Activated naive CD8-positive, alpha-beta T cell treated with anti-CD3 and anti-CD28 coated beads, Interleukin-2, amount 50 U/mL, for 24 hours (primary cell): Measurements from ENCODE around the gene KCNE1.
"Not testable (repeated sequence)": the region's sequence is repeated elsewhere in the genome, so short reads cannot be mapped to it uniquely, and the experiment has no call there.

Experiments
- ATAC-seq: fragments of 150-1000 bp; cut with Tn5 transposase; one replicate; pipeline ENCODE4 v1.10.0; 2021
- DNase-seq: peaks from one replicate; pipeline ENCODE4 v3.0.0; 2021
- H3K27ac Mint-ChIP-seq: one replicate; pipeline ENCODE4 v1.8.0; 2021; ENCODE audit warnings: mild to moderate bottlenecking, mixed read lengths
- H3K27me3 Mint-ChIP-seq: one replicate; pipeline ENCODE4 v1.8.0; 2021; ENCODE audit warnings: mixed read lengths
- H3K36me3 Mint-ChIP-seq: one replicate; pipeline ENCODE4 v1.8.0; 2021; ENCODE audit warnings: low read depth, mixed read lengths
- H3K4me1 Mint-ChIP-seq: one replicate; pipeline ENCODE4 v1.8.0; 2021; ENCODE audit warnings: mixed read lengths
- H3K4me3 Mint-ChIP-seq: one replicate; pipeline ENCODE4 v1.8.0; 2021; ENCODE audit warnings: mild to moderate bottlenecking, moderate library complexity, mixed read lengths
- H3K9me3 Mint-ChIP-seq: one replicate; pipeline ENCODE4 v1.8.0; 2021; ENCODE audit warnings: mixed read lengths

KCNE1 gene

DNA sequence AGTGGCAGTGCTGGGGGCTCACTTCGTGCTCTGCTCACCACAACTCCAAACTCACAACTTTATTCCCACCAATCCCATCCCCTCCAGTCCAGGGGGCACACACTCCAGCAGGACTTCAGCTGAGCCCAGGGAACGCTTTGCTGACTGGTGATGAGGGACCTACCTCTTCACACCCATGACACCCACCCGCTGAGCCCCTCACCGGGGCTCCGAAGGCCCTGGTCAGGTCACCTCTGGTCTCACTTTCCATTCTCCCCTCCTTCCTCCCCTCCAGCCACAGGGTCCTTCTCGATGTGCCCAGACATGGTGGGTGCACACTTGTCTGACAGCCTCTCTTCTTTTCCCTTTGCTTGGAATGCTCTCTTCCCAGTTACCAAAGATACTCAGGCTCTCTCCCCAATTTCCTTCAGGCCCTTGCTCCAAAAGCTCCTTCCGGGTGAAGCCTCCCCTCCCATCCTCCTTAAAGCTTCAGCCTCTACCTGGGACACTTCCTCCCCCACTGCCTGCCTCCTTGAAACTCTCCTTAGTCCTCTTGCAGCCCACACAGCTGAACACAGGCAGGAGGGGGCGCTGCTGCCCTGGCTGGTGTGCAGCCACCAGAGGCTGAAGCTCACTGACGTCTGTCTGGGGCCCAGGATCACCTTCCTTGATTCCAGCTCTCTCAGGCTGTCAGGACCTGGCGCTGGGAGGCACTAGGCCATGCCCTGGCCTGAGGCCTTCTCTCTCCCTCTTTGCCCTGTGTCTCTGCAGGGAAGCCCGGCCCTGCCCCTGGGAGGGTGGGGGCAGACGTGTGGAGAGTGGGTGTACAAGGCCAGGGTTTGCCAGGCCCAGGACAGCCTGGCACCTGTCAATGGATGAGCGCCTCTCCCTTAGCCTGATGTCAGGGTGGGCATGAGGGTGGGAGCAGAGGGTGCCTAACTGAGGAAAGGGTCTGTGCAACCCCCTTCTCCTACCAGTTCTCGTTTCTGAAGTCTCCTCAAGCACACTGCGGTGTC lies 1.6 kb downstream of the KCNE1 start:
- DNase-seq = peak; percentile 71
- H3K4me3 Mint-ChIP-seq = no peak overlapping the region
- peaks cover 7% of the 10 kb centered on the region for H3K27me3 Mint-ChIP-seq
- H3K36me3 Mint-ChIP-seq = no peaks in the 10 kb centered on the region
- H3K9me3 Mint-ChIP-seq = no peaks in the 10 kb centered on the region
- peaks cover 5% of the 10 kb centered on the region for H3K4me1 Mint-ChIP-seq
- ATAC-seq = peak; percentile 84
- peak overlapping the region; percentile 26 for H3K27ac Mint-ChIP-seq

DNA sequence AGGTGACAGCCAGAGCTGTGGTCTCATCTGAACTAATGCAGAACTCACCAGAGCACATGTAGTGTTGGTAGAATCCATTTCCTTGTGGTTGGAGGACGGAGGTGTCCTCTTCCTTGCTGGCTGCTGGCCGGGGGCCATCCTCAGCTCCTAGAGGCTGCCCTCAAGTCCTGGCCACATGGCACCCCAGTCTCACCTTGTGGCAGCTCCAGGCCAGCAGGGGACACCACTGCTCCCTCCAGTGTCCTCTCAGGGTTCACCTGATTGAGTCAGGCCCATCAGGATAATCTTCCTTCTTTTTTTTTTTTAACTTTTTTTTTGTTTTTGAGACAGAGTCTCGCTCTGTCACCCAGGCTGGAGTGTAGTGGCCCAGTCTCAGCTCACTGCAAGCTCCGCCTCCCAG lies 2.9 kb downstream of the KCNE1 start:
- Mint-ChIP-seq H3K4me1 (peaks cover 3% of the 10 kb centered on the region), H3K9me3 (no peaks in the 10 kb centered on the region), H3K4me3 (no peak overlapping the region), H3K27me3 (peaks cover 9% of the 10 kb centered on the region), H3K36me3 (no peaks in the 10 kb centered on the region), H3K27ac (no peak overlapping the region)
- ATAC-seq (no peak), DNase-seq (no peak)

DNA sequence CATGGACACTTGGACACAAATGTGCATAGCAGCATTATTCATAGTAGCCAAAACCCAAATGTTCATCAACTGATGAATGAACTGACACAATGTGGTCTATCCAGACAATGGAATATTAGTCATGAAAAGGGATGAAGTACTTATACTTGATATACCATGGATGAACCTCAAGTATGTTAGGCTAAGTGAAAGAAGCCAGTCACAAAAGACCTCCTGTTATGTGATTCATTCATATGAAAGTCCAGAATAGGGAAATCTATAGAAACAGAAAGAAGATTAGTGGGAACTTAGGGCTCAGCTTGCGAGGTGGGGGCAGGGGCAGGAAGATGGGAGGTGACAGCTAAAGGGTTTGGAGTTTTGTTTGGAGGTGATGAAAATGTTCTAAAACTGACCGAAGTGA lies 7.4 kb downstream of the KCNE1 start:
- Mint-ChIP-seq H3K36me3 (no peaks in the 10 kb centered on the region), H3K4me3 (no peak overlapping the region), H3K4me1 (peaks cover 3% of the 10 kb centered on the region), H3K27ac (no peak overlapping the region), H3K9me3 (no peaks in the 10 kb centered on the region), H3K27me3 (peaks cover 6% of the 10 kb centered on the region)
- ATAC-seq (no peak), DNase-seq (no peak)

DNA sequence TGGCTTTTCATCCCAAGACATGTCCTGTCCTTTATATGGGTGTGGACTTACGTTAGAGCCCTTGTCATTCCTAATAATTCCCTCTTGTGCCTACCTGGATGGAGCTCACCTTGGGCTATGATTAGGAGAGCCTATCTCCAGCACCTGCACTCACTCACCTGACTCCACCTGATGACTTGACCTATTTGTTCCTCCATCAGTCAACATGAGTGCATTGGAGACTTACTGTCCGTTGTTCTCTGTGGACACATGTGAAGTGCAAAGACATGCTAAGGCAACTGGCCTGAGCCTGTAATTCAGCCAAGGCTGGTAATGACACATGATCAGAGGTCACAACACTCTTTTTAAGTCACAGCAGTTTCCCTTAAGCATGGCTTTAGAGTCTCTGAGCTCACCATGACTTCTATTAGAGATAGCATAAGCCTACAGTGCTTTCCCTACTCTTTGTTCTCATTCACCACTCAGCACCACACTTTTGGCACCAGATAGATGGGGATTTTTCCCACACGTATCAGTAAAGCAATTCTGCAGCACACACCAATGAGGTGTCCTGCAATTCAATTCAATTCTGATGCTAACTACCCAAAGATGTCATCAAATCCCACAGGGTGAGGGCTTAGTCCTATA lies 9.4 kb downstream of the KCNE1 start:
- no peak overlapping the region for H3K4me3 Mint-ChIP-seq
- H3K27me3 Mint-ChIP-seq = peaks cover 13% of the 10 kb centered on the region
- ATAC-seq = no peak
- H3K9me3 Mint-ChIP-seq = peaks cover 7% of the 10 kb centered on the region
- H3K4me1 Mint-ChIP-seq = no peaks in the 10 kb centered on the region
- DNase-seq = no peak
- peaks cover 4% of the 10 kb centered on the region for H3K36me3 Mint-ChIP-seq
- no peak overlapping the region for H3K27ac Mint-ChIP-seq

DNA sequence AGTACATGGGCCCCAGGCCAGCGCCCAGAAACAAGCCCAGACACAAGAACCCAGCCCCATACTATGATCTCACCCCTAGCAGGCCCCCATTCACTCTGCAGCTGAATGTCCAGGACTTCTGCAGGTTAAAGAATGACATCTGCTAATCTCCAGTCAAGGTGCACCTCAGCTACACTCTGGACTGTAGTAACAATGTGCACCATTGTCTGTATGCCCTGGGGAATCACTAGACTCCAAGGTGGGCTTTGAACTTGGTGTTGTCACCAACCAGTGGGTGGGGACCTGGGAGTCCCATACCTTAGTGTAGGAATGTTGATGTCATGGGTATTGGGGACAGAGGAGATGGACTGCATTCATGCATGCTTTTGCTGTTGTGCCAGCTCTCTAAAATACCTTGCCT lies 10.3 kb downstream of the KCNE1 start:
- Mint-ChIP-seq H3K4me1 (no peaks in the 10 kb centered on the region), H3K27me3 (peaks cover 9% of the 10 kb centered on the region)

DNA sequence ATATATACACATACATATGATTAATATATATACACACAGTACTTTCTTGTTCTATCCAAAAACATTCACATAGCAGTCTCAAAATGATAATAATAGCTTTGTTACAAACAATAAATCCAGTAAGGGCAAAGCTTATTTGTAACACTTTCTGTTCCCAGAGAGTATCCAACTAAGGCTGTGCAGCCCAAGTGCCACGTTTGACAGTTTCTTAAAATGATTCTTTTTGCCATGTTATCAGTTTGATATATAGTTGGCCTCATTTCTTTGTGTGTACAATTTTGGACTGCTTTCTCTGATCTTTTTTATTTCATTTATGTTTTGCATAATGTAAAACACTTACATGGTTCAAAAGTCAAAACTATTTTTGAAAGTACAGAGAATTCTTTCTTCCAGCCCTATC lies 11.8 kb downstream of the KCNE1 start:
- H3K36me3 Mint-ChIP-seq = peaks cover 4% of the 10 kb centered on the region
- H3K9me3 Mint-ChIP-seq = peaks cover 23% of the 10 kb centered on the region
- H3K27ac Mint-ChIP-seq = no peak overlapping the region
- no peaks in the 10 kb centered on the region for H3K4me1 Mint-ChIP-seq
- ATAC-seq (no peak), DNase-seq (no peak)
- peaks cover 15% of the 10 kb centered on the region for H3K27me3 Mint-ChIP-seq
- no peak overlapping the region for H3K4me3 Mint-ChIP-seq

More for the DNA sequence above, 10.3 kb downstream of the KCNE1 start:
- DNase-seq (no peak), ATAC-seq (no peak)
- Mint-ChIP-seq H3K27ac (no peak overlapping the region), H3K36me3 (peaks cover 4% of the 10 kb centered on the region), H3K4me3 (no peak overlapping the region), H3K9me3 (peaks cover 14% of the 10 kb centered on the region)

DNA sequence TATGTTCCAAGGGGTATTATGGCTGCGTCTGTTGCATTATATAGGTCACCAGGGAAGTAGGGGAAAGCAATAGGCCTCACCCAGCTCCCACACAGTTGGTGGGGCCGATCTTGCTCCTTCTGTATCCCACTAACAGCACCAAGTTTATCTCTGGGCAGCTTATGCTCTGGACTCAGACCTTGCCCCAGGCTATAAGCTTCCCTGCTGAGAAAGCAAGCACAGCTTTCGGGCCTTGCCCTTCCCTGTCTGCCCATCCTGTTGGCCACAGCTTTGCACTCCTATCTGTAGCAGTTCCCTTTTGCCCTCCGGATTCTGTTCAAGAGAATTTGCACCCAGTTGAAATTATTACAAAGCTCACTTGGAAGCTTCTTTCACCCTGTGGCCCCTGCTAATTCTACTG lies 12.9 kb downstream of the KCNE1 start:
- no peaks in the 10 kb centered on the region for H3K4me1 Mint-ChIP-seq
- no peak overlapping the region for H3K27ac Mint-ChIP-seq
- peaks cover 12% of the 10 kb centered on the region for H3K27me3 Mint-ChIP-seq
- peaks cover 23% of the 10 kb centered on the region for H3K9me3 Mint-ChIP-seq
- peaks cover 4% of the 10 kb centered on the region for H3K36me3 Mint-ChIP-seq
- DNase-seq = no peak
- no peak for ATAC-seq
- no peak overlapping the region for H3K4me3 Mint-ChIP-seq

DNA sequence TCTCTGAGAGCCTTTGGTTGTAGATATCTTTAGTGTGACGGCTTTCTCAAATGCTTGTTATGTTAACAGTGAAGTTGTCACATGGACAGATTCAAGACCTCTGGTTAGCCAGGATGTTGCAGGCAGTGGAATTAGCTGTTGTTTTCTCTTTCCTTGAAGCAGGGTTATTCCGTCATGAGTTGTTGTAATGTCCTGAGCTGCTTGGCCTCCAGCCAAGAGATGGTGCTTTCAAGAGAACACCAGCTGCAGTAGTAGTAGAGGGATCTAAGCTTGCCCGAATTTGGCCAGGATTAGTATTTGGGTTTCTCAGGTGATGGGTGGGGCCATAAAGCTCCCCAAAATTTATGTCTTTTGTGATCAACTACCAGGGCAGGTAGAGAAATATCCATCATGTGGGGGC lies 13.4 kb downstream of the KCNE1 start:
- DNase-seq (no peak), ATAC-seq (no peak)
- peaks cover 12% of the 10 kb centered on the region for H3K27me3 Mint-ChIP-seq
- H3K36me3 Mint-ChIP-seq = peaks cover 4% of the 10 kb centered on the region
- peaks cover 23% of the 10 kb centered on the region for H3K9me3 Mint-ChIP-seq
- no peak overlapping the region for H3K27ac Mint-ChIP-seq
- H3K4me3 Mint-ChIP-seq = no peak overlapping the region
- H3K4me1 Mint-ChIP-seq = no peaks in the 10 kb centered on the region

DNA sequence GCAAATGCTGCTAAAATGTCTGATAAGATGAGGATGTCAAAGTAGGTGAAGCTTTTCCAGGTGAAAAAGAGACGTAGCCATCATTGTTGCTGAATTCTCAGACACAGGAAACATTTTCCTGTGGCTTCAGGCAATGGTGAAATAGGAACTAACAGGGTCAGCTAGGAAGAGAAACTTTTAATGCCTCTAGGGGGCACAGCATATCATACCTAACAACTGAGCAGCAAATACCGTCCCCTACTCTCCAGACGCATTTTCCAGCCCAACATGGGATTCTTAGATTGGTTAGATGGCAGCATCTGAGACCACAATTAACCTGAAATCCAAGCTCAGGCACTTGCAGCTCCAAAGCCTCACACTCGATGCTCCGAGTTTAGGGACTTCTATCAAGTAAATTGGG lies 28.2 kb downstream of the KCNE1 start:
- not testable (repeated sequence) for H3K36me3 Mint-ChIP-seq, H3K4me3 Mint-ChIP-seq, H3K4me1 Mint-ChIP-seq, H3K27ac Mint-ChIP-seq, ATAC-seq, H3K27me3 Mint-ChIP-seq, DNase-seq, H3K9me3 Mint-ChIP-seq

DNA sequence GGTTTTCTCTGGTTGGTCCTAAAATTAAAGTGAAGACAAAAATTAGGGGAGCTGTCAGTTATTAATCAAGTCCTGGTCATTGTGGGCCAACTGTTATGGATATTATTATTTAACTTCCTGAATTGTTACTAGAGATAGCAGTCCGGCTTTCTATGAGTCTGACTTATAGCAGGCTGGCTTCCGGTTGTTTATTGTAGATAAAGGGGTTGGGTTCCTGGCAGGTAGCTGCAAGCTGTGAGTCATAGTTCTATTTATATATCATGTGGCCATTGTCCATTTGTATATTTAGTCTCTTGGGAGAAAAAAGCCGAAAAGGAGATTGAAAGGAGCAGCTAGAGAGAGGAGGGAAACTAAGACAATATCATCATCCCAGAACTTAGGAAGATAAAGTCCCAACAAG lies 28.6 kb downstream of the KCNE1 start:
- not testable (repeated sequence) for H3K9me3 Mint-ChIP-seq, ATAC-seq

DNA sequence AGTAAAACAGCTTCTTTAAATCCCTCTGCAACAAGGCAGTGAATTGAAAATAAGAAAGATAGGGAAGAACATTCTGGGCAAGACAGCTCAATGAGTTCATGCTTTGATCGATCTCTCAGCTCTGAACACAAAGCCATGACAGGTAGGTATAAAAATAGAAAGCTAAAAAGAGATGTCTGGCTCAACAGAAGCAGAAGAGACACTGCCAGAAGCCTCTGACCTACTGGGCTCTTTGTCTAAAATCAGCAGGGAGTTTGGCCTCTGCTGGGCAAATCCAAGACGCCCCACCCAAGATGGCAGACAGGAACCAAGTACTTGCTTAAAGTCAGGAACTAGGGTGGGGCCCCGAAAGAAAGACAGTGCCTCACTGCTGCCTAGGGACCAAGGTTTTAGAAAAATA lies 44.7 kb downstream of the KCNE1 start:
- ATAC-seq, H3K27ac Mint-ChIP-seq, H3K4me3 Mint-ChIP-seq: not testable (repeated sequence)

More for the DNA sequence above, 28.6 kb downstream of the KCNE1 start:
- not testable (repeated sequence) for DNase-seq, H3K27me3 Mint-ChIP-seq, H3K36me3 Mint-ChIP-seq, H3K4me1 Mint-ChIP-seq, H3K4me3 Mint-ChIP-seq, H3K27ac Mint-ChIP-seq

DNA sequence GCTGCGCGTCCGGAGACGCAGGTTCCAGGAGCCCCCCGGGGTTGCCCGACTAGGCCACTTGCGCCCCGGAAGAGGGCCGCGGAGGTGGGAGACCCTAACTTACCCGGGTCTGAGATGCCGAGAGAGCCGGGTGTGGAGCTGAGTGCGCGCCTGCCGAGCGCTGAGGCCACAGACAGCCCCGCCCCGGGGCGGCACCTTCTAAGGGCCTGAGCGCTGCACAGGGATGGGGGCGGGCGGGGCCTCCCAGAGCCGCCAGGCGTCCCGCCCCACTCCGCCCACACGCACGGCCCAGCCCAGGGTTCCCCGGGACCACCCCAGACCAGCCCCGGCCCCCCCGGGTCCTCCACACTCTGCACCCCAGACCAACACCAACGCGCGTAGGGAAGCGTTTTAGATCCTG lies 52.6 kb downstream of the KCNE1 start:
- not testable (repeated sequence) for H3K4me3 Mint-ChIP-seq, ATAC-seq, H3K27ac Mint-ChIP-seq, H3K4me1 Mint-ChIP-seq, H3K9me3 Mint-ChIP-seq, H3K36me3 Mint-ChIP-seq, H3K27me3 Mint-ChIP-seq, DNase-seq

More for the DNA sequence above, 44.7 kb downstream of the KCNE1 start:
- not testable (repeated sequence) for H3K36me3 Mint-ChIP-seq, DNase-seq, H3K4me1 Mint-ChIP-seq, H3K9me3 Mint-ChIP-seq, H3K27me3 Mint-ChIP-seq

DNA sequence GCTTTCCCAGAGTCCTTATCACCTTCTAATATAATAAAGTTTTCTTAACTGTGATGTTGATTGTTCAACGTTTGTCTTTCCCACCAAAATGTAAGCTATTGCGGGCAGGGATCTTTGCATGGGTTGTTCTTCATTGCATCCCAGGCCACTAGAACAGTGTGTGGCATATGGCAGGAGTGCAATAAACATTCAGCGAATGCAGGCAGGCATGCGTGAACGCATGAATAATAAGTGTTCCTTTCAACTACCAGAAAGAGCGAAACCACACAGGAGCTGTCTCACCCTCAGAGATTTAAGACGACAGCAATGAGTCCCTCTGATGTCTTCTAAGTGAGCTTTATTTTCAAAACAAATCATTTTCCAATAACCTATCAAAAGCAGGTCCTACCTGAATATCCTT lies 53.7 kb downstream of the KCNE1 start:
- not testable (repeated sequence) for H3K36me3 Mint-ChIP-seq, H3K27ac Mint-ChIP-seq, DNase-seq, H3K4me3 Mint-ChIP-seq, ATAC-seq, H3K9me3 Mint-ChIP-seq, H3K4me1 Mint-ChIP-seq, H3K27me3 Mint-ChIP-seq

DNA sequence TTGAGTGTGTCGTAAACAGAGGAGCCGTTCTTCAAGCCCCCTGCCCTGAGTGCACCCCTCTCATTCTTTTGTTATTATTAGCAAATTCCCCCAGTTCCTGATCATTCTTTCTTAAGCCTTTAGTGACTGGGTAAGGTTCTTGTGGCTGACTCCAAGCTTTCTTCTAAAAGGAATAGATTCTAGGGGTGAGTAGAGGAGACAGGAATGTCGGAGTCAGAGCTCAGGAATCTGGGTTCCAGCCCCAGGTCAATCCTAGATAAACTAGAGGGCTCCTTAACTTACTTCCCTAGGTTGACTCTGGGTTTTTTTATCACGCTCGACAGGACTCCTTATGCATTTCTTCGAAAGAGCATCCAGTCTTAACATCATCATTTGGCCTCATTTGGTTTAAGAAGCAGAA lies 55.8 kb downstream of the KCNE1 start:
- not testable (repeated sequence) for H3K9me3 Mint-ChIP-seq, H3K4me3 Mint-ChIP-seq, H3K36me3 Mint-ChIP-seq, DNase-seq, H3K27me3 Mint-ChIP-seq, H3K4me1 Mint-ChIP-seq, H3K27ac Mint-ChIP-seq, ATAC-seq

DNA sequence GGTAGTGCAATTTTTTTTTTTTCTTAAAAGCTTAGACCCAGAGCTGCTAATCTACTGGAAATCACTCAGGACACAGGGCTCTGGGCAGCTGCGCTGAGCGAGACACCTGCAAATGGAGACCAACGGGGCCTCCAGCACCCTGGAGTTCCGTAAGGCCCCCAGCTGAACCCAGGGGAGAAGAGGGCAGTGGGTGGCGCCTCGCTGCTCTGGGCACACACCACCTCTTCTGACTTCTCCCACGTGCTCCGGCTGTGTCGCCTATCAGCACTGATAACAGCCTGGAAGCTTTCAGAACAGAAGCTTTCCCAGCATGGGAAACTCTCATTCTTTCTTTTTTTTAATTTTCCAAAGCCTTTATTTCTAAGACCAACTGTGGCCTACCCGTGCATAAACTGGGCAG lies 56.4 kb downstream of the KCNE1 start:
- H3K4me3 Mint-ChIP-seq, H3K27me3 Mint-ChIP-seq, H3K36me3 Mint-ChIP-seq, ATAC-seq, DNase-seq, H3K4me1 Mint-ChIP-seq, H3K9me3 Mint-ChIP-seq, H3K27ac Mint-ChIP-seq: not testable (repeated sequence)
